WI38 (cell line): ENCODE results near the gene KRTAP2-3.
"Not testable (repeated sequence)": the region's sequence is repeated elsewhere in the genome, so short reads cannot be mapped to it uniquely, and the experiment has no call there.

Experiments
- H3K4me3 ChIP-seq: 2 replicates; pipeline ENCODE4 v1.5.1; 2011; ENCODE audit warnings: low read depth, mild to moderate bottlenecking, control low read depth, low read length
- TF ChIP-seq, protein P1 (sequence below): IDR thresholded peaks from 2 replicates; pipeline ENCODE4 v1.5.1; 2012; ENCODE audit warnings: low read depth, mild to moderate bottlenecking, control low read depth, low read length

The KRTAP2-3 gene

GRCh38 chr17:41061964-41062363 is 2.0 kb upstream of the KRTAP2-3 start:
- H3K4me3 ChIP-seq = no peak overlapping the region
- TF ChIP-seq, protein P1, sequence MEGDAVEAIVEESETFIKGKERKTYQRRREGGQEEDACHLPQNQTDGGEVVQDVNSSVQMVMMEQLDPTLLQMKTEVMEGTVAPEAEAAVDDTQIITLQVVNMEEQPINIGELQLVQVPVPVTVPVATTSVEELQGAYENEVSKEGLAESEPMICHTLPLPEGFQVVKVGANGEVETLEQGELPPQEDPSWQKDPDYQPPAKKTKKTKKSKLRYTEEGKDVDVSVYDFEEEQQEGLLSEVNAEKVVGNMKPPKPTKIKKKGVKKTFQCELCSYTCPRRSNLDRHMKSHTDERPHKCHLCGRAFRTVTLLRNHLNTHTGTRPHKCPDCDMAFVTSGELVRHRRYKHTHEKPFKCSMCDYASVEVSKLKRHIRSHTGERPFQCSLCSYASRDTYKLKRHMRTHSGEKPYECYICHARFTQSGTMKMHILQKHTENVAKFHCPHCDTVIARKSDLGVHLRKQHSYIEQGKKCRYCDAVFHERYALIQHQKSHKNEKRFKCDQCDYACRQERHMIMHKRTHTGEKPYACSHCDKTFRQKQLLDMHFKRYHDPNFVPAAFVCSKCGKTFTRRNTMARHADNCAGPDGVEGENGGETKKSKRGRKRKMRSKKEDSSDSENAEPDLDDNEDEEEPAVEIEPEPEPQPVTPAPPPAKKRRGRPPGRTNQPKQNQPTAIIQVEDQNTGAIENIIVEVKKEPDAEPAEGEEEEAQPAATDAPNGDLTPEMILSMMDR = no peak

DNA sequence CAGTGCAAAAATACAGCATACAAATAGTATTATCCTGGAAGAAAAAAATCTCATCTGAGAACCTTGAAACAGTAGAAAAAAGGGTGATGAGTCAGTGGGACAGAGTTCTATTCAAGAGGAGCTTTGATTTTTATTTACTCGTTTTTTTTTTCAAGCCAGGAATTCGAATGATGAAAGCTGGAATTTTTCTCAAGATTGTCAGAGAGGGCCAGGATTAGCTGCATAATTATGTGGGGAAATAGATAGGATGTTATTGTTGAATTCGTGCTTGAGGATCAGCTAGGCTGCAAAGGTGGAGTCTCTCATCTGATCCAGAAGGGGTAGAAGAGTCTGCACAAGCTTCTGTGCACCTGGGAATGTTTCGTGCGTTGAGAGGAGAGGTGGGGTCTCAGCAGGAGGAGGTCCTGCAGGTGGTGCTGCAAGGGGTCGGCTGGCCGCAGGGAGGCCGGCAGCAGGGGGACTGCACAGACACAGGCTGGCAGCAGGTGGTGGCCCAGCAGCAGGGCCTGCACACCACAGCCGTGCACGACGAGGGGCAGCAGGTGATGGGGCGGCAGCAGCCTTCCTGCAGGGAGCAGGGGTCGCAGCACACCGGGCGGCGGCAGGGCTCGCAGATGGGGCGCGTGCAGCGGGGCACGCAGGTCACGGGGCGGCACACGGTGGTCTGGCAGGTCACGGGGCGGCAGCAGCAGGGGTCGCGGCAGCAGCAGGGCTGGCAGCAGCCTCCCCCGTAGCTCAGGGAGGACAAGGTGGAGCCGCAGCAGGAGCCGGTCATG is 450 bp downstream of the KRTAP2-3 start:
- H3K4me3 ChIP-seq = not testable (repeated sequence)

GRCh38 chr17:41058741-41059140 is 1.2 kb downstream of the KRTAP2-3 start:
- TF ChIP-seq, protein P1 = no peak
- H3K4me3 ChIP-seq = no peak overlapping the region

DNA sequence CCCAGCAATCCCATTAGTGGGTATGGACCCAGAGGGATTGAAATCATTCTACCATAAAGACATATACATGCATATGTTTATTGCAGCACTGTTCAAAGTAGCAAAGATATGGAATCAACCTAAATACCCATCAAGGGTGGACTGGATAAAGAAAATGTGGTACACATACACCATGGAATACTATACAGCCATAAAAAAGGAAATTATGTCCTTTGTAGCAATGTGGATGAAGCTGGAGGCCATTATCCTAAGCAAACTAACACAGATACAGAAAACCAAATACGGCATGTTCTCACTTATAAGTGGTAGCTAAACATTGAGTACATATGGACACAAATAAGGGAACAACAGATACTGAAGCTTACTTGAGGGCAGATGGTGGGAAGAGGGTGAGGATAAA is 2.4 kb downstream of the KRTAP2-3 start:
- TF ChIP-seq, protein P1 = no peak
- H3K4me3 ChIP-seq = no peak overlapping the region

GRCh38 chr17:41055130-41055529 is 4.8 kb downstream of the KRTAP2-3 start, which contains the start of gene KRTAP2-2:
Gene KRTAP2-2 (minus strand): TSS chr17:41055230. CDS start chr17:41055211, 19 bp downstream.
- H3K4me3 ChIP-seq = not testable (repeated sequence)

- not testable (repeated sequence) for H3K4me3 ChIP-seq
Measured at GRCh38 chr17:41054556-41054955, 5.4 kb downstream of the KRTAP2-3 start.

DNA sequence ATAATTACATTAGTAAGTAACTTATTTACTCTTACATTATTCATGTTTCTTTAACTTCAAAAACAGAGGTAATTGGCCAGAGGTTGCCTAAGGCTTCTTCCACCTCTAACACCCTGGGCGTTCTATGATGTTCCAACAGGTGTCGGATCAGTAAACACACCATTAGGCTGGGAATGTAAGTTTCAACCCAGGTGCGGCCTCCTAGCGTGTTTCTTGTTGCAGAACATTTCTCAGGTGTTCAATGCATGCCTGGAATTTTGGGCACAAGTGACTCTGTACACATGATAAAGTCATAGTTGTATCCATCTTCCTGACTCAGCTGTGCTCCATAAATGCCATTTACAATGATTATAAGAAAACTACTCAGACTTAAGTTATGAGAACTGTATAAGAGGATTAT is 5.9 kb downstream of the KRTAP2-3 start:
- H3K4me3 ChIP-seq = no peak overlapping the region
- TF ChIP-seq, protein P1 = no peak

DNA sequence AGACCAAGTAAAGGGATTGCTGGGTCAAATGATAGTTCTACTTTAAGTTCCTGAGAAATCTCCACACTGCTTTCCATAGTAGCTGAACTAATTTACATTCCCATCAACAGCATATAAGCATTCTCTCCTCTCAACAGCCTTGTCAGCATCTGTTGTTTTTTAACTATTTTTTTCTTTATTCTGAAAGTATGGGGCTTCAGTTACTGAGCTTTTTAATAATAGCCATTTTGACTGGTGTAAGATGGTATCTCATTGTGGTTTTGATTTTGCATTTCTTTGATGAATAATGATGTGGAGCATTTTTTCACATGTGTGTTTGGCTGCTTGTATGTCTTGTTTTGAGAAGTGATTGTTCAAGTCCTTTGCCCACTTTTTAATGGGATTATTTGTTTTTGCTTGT is 7.3 kb downstream of the KRTAP2-3 start:
- TF ChIP-seq, protein P1 = no peak

DNA sequence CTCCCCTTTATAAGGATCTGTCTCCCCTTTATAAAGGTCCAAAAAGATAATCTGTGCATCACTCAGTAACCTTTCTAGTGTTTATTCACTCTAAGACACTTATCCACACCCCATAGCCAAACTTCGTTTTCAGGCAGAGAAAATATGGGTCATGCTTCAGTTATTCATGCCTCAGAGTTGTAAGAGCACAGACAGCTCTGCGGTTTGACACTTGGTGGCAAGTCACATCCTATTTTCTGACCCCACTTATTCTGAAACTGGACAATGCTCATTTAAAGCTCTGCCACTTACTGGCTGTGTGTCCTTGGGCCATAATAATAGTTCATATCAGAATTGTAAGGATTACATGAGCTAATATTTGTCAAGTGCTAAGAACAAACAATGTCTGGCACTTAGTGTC is 10.8 kb downstream of the KRTAP2-3 start:
- H3K4me3 ChIP-seq = peak overlapping the region; percentile 3; the same call in 1 of the 2 replicates
- TF ChIP-seq, protein P1 = no peak

More for the DNA sequence above, 7.3 kb downstream of the KRTAP2-3 start:
- no peak overlapping the region for H3K4me3 ChIP-seq
